Neural cell (in vitro differentiated cells): Measurements from ENCODE around the gene SMARCD1.

ENCODE experiments used
- EP300 ChIP-seq: fragments of 450-650 bp; conservative IDR thresholded peaks from 2 replicates; pipeline ENCODE4 v1.6.1; 2014; ENCODE audit warnings: antibody characterized with exemption, mild to moderate bottlenecking, moderate library complexity; ENCODE audit not compliant: poor library complexity, severe bottlenecking
- EZH2 ChIP-seq: fragments of 200-600, 300-800 bp; shearing (Covaris generic), sonication (generic); IDR thresholded peaks from 2 replicates; pipeline ENCODE4 v1.6.1; 2014; ENCODE audit warnings: antibody characterized with exemption, low read length, borderline replicate concordance, mild to moderate bottlenecking; ENCODE audit not compliant: insufficient read depth, poor library complexity, severe bottlenecking
- POLR2AphosphoS5 ChIP-seq: IDR thresholded peaks from 2 replicates; pipeline ENCODE4 v1.6.1; 2012
- RAD21 ChIP-seq: fragments of 450-650 bp; conservative IDR thresholded peaks from 2 replicates; pipeline ENCODE4 v1.6.1; 2014; ENCODE audit warnings: antibody characterized with exemption, mild to moderate bottlenecking, moderate library complexity
- SMC3 ChIP-seq: fragments of 450-650 bp; conservative IDR thresholded peaks from 2 replicates; pipeline ENCODE4 v1.6.1; 2014; ENCODE audit warnings: antibody characterized with exemption, mild to moderate bottlenecking, moderate library complexity; ENCODE audit not compliant: poor library complexity
- TAF1 ChIP-seq: IDR thresholded peaks from 2 replicates; pipeline ENCODE4 v1.6.1; 2012; ENCODE audit warnings: low read depth
- TF ChIP-seq, protein P1 (sequence below): fragments of 450-650 bp; IDR thresholded peaks from 2 replicates; pipeline ENCODE4 v1.5.1; 2014; ENCODE audit warnings: antibody characterized with exemption, mild to moderate bottlenecking, moderate library complexity; ENCODE audit not compliant: poor library complexity, severe bottlenecking
- TF ChIP-seq, protein P2 (sequence below): IDR thresholded peaks from 2 replicates; pipeline ENCODE4 v1.6.1; 2012; ENCODE audit warnings: borderline replicate concordance

DNA sequence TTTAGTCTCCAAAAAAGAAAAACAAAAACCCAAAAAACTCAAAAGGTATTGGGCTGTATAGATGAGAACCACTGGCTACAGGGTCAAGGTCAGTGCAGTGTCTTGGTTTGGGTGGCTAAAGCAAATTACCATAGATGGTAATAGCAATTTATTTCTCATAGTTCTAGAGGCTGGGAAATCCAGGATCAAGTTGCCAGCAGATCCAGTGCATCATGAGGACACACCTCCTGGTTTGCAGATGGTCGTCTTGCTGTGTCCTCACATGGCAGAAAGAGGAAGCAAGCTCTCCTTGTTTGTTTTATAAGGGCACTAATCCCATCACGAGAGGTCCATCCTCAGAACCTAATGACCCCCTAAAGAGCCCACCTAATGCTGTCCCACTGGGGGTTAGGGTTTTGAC, 38.1 kb downstream of the SMARCD1 start:
- TF ChIP-seq EZH2 (no peak), EP300 (no peak), TAF1 (no peak), RAD21 (no peak), SMC3 (no peak), POLR2AphosphoS5 (no peak)
- TF ChIP-seq, protein P1, sequence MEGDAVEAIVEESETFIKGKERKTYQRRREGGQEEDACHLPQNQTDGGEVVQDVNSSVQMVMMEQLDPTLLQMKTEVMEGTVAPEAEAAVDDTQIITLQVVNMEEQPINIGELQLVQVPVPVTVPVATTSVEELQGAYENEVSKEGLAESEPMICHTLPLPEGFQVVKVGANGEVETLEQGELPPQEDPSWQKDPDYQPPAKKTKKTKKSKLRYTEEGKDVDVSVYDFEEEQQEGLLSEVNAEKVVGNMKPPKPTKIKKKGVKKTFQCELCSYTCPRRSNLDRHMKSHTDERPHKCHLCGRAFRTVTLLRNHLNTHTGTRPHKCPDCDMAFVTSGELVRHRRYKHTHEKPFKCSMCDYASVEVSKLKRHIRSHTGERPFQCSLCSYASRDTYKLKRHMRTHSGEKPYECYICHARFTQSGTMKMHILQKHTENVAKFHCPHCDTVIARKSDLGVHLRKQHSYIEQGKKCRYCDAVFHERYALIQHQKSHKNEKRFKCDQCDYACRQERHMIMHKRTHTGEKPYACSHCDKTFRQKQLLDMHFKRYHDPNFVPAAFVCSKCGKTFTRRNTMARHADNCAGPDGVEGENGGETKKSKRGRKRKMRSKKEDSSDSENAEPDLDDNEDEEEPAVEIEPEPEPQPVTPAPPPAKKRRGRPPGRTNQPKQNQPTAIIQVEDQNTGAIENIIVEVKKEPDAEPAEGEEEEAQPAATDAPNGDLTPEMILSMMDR = no peak
- TF ChIP-seq, protein P2, sequence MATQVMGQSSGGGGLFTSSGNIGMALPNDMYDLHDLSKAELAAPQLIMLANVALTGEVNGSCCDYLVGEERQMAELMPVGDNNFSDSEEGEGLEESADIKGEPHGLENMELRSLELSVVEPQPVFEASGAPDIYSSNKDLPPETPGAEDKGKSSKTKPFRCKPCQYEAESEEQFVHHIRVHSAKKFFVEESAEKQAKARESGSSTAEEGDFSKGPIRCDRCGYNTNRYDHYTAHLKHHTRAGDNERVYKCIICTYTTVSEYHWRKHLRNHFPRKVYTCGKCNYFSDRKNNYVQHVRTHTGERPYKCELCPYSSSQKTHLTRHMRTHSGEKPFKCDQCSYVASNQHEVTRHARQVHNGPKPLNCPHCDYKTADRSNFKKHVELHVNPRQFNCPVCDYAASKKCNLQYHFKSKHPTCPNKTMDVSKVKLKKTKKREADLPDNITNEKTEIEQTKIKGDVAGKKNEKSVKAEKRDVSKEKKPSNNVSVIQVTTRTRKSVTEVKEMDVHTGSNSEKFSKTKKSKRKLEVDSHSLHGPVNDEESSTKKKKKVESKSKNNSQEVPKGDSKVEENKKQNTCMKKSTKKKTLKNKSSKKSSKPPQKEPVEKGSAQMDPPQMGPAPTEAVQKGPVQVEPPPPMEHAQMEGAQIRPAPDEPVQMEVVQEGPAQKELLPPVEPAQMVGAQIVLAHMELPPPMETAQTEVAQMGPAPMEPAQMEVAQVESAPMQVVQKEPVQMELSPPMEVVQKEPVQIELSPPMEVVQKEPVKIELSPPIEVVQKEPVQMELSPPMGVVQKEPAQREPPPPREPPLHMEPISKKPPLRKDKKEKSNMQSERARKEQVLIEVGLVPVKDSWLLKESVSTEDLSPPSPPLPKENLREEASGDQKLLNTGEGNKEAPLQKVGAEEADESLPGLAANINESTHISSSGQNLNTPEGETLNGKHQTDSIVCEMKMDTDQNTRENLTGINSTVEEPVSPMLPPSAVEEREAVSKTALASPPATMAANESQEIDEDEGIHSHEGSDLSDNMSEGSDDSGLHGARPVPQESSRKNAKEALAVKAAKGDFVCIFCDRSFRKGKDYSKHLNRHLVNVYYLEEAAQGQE = no peak
